ENCODE measurements around the gene PRUNE2. TPM values are rescaled to one million over a fixed set of nuclear protein-coding genes. Genes with fewer than 3 reads are reported as not detected.

Gene PRUNE2
- total RNA-seq, 2 donors from 2014 or later: 12.1 to 90.0 TPM

DNA sequence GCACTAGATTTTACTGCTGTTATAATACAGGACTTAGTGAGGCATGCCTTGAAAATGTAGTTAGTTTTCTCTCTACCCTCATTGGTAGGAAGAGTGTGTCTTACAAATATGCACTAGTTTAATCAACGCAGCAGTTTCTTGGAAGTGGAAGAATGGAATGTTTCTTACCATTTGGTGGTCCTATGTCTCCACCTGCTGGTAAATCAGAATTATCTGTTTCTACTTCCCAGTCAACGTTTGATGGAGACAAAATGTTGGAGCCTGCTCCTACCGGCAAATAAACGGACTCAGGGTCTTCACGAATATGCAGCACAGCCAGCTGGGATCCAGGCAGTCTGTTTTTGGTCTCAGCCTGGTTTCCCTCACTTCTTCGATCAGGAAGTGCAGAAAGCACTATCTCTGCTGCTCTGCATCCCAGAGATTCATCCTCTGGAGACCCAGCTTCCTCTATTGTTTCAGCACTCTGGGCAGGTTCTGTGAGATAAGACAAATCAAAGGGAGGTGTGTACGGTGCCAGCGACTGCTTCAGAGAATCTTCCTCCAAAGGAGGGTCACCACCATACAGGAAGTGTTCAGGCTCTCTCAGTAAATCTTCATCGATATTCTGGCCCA lies 201.2 kb downstream of the PRUNE2 start:
- Histone ChIP-seq H3K4me3 (no peak overlapping the region), H3K27ac (no peak overlapping the region), H3K9ac (ENCODE audit: low read depth in 2 of 2, low read length in 2 of 2) (no peak overlapping the region), H3K27me3 (no peaks in the 10 kb centered on the region), H3K4me1 (no peaks in the 10 kb centered on the region), H3K36me3 (no peaks in the 10 kb centered on the region), H3K9me3 (no peaks in the 10 kb centered on the region)
- TF ChIP-seq, protein P1, sequence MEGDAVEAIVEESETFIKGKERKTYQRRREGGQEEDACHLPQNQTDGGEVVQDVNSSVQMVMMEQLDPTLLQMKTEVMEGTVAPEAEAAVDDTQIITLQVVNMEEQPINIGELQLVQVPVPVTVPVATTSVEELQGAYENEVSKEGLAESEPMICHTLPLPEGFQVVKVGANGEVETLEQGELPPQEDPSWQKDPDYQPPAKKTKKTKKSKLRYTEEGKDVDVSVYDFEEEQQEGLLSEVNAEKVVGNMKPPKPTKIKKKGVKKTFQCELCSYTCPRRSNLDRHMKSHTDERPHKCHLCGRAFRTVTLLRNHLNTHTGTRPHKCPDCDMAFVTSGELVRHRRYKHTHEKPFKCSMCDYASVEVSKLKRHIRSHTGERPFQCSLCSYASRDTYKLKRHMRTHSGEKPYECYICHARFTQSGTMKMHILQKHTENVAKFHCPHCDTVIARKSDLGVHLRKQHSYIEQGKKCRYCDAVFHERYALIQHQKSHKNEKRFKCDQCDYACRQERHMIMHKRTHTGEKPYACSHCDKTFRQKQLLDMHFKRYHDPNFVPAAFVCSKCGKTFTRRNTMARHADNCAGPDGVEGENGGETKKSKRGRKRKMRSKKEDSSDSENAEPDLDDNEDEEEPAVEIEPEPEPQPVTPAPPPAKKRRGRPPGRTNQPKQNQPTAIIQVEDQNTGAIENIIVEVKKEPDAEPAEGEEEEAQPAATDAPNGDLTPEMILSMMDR (IDR thresholded peaks at IDR 0.05): peak; percentile 50
- intact Hi-C loops (cut with DNase I): loop anchor here (5.0 kb wide), 2 partner anchors 37 to 257 kb away; no protein-coding TSS in a partner anchor
- DNase-seq: no peak

DNA sequence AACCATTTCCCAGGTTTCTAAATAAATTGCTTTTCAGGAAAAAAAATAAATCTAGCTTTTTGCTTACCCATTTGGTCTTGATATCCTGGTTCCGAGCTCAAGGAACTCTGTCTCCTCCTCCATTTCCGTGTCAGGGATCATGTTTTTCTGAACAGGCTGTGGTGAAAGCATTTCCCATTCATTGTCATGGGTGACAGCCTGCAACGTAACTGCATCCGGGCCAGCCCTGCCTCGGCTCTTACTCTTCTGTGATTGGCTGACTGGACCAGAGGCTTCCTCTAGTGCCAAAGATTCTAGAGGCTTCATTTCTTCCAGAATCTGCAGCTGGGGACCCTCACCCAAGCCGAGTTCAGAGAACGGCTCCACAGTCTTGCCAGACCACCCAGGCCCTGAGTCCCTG lies 202.6 kb downstream of the PRUNE2 start:
- TF ChIP-seq, protein P1 (IDR thresholded peaks at IDR 0.05): no peak
- Histone ChIP-seq H3K9me3 (no peaks in the 10 kb centered on the region), H3K27ac (no peak overlapping the region), H3K9ac (ENCODE audit: low read depth in 2 of 2, low read length in 2 of 2) (no peak overlapping the region), H3K36me3 (no peaks in the 10 kb centered on the region), H3K4me3 (no peak overlapping the region), H3K27me3 (no peaks in the 10 kb centered on the region), H3K4me1 (no peaks in the 10 kb centered on the region)
- intact Hi-C loops (cut with DNase I): loop anchor here (5.0 kb wide), 1 partner anchor 36 kb away; no protein-coding TSS in a partner anchor
- no peak for DNase-seq

GRCh38 chr9:76701441-76702039 lies 204.4 kb downstream of the PRUNE2 start:
- DNase-seq: no peak
- intact Hi-C loops (cut with DNase I): loop anchor here (5.0 kb wide), 1 partner anchor 34 kb away; no protein-coding TSS in a partner anchor
- Histone ChIP-seq H3K4me3 (no peak overlapping the region), H3K27ac (no peak overlapping the region), H3K9ac (ENCODE audit: low read depth in 2 of 2, low read length in 2 of 2) (no peak overlapping the region), H3K9me3 (no peaks in the 10 kb centered on the region), H3K4me1 (no peaks in the 10 kb centered on the region), H3K36me3 (no peaks in the 10 kb centered on the region), H3K27me3 (no peaks in the 10 kb centered on the region)
- TF ChIP-seq, protein P1 (IDR thresholded peaks at IDR 0.05): no peak

DNA sequence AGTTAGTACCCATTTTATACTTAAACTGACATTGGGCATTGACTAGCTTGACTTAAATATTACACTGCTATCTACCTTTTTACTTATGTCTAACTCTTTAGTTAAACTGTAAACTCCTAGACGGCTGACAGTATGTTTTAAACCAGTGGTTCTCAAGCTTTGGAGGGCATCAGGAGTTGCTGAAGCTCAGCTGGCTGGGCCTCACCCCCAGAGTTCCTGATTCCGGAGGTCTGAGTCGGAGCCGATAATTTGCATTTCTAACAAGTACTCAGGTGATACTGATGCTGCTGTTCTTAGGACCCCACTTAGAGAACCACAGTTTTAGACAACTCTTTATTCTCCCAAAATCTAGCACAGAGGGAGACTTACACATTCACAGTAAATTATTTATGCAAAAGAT lies 205.0 kb downstream of the PRUNE2 start:
- TF ChIP-seq, protein P1 (IDR thresholded peaks at IDR 0.05): no peak
- H3K4me3 ChIP-seq: no peak overlapping the region
- intact Hi-C loops (cut with DNase I): loop anchor here (5.0 kb wide), 1 partner anchor 34 kb away; no protein-coding TSS in a partner anchor

DNA sequence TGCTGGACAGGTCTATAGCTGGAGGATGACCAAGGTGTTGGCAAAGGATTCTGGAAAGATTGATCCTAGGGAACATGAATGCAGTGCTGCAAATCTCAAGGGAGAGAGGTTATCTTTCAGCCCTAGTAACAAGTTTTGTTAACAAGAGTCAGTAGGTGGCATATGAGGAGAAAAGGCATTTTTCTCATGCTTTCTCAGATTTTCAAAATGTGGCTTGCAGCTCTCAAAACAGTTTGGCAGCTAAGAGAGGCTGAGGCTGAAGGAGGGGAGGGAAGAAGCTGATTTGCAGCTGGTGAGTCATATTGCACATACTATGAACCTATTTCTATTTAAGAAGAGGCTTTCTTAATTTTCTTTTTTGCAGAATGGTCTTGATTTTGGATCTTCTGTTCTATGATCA lies 205.9 kb downstream of the PRUNE2 start:
- Histone ChIP-seq H3K27ac (no peak overlapping the region), H3K9ac (ENCODE audit: low read depth in 2 of 2, low read length in 2 of 2) (no peak overlapping the region), H3K36me3 (no peaks in the 10 kb centered on the region), H3K27me3 (no peaks in the 10 kb centered on the region), H3K4me1 (no peaks in the 10 kb centered on the region), H3K9me3 (no peaks in the 10 kb centered on the region), H3K4me3 (no peak overlapping the region)
- intact Hi-C loops (cut with DNase I): loop anchor here (5.0 kb wide), 1 partner anchor 33 kb away; no protein-coding TSS in a partner anchor
- no peak for DNase-seq
- TF ChIP-seq, protein P1 (IDR thresholded peaks at IDR 0.05): no peak

More for the DNA sequence above, 205.0 kb downstream of the PRUNE2 start:
- no peaks in the 10 kb centered on the region for H3K9me3 ChIP-seq
- DNase-seq: no peak
- no peak overlapping the region for H3K9ac ChIP-seq (ENCODE audit: low read depth in 2 of 2, low read length in 2 of 2)
- no peak overlapping the region for H3K27ac ChIP-seq
- H3K27me3 ChIP-seq: no peaks in the 10 kb centered on the region
- no peaks in the 10 kb centered on the region for H3K4me1 ChIP-seq
- H3K36me3 ChIP-seq: no peaks in the 10 kb centered on the region
